Measurements from ENCODE around the gene IGSF22. TPM values are rescaled to one million over a fixed set of nuclear protein-coding genes. Genes with fewer than 3 reads are reported as not detected.
"Not testable (repeated sequence)": the region's sequence is repeated elsewhere in the genome, so short reads cannot be mapped to it uniquely, and the experiment has no call there.

IGSF22 gene
- total RNA-seq, 2 donors from 2014 or later = 0.39 TPM; not detected in 1

DNA sequence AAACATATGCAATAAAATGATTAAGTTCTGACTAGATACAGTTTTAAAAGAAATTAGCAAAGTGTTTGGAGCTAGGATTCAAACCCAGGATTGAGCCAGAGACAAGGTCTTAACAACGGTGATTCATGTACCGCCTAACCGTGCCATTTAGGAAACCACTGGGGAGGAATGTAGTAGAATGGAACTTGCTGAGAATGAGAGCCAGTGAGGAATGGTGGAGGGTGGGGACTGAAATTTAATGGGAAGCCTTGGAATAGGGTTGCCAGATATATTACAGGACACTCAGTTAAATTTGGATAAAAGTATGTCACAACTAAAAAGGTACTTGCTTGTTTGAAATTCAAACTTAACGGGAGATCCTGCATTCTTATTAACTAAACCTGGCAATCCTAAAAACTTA, 57.9 kb downstream of the IGSF22 start:
- Histone ChIP-seq H3K4me3 (no peak overlapping the region), H3K4me1 (no peaks in the 10 kb centered on the region), H3K9me3 (no peaks in the 10 kb centered on the region), H3K27ac (no peak overlapping the region), H3K36me3 (no peaks in the 10 kb centered on the region), H3K27me3 (no peaks in the 10 kb centered on the region)
- TF ChIP-seq, protein P1, sequence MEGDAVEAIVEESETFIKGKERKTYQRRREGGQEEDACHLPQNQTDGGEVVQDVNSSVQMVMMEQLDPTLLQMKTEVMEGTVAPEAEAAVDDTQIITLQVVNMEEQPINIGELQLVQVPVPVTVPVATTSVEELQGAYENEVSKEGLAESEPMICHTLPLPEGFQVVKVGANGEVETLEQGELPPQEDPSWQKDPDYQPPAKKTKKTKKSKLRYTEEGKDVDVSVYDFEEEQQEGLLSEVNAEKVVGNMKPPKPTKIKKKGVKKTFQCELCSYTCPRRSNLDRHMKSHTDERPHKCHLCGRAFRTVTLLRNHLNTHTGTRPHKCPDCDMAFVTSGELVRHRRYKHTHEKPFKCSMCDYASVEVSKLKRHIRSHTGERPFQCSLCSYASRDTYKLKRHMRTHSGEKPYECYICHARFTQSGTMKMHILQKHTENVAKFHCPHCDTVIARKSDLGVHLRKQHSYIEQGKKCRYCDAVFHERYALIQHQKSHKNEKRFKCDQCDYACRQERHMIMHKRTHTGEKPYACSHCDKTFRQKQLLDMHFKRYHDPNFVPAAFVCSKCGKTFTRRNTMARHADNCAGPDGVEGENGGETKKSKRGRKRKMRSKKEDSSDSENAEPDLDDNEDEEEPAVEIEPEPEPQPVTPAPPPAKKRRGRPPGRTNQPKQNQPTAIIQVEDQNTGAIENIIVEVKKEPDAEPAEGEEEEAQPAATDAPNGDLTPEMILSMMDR (IDR thresholded peaks at IDR 0.05) = no peak
- DNase-seq (ENCODE audit: low spot score) = no peak

DNA sequence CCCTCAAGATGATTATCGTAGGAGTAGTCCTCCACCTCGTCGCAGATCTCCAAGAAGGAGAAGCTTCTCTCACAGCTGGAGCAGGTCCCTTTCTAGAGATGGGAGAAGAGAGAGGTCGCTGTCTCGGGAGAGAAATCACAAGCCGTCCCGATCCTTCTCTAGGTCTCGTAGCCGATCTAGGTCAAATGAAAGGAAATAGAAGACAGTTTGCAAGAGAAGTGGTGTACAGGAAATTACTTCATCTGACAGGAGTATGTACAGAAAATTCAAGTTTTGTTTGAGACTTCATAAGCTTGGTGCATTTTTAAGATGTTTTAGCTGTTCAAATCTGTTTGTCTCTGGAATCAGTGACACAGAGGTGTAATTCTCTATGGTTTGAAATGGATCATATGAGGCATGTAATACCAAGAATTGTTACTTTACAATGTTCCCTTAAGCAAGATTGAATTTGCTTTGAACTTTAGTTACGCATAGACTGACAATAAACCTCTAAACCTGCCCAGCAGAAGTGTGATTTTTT, 60.6 kb downstream of the IGSF22 start:
- not testable (repeated sequence) for H3K36me3 ChIP-seq

DNA sequence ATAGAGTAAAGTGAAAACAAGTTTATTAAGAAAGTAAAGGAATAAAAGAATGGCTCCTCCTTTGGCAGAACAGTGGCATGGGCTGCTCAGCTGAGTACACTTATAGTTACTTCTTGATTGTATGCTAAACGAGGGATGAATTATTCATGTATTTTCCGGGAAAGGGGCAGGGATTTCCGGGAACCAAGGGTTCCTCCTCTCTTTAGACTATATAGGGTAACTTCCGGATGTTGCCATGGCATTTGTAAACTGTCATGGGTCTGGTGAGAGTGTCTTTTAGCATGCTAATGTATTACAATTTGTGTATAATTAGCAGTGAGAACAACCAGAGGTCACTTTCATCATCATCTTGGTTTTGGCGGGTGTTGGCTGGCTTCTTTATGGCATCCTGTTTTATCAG, 68.3 kb downstream of the IGSF22 start:
- DNase-seq (ENCODE audit: low spot score) = no peak
- H3K27ac ChIP-seq = no peak overlapping the region
- H3K4me1 ChIP-seq = no peaks in the 10 kb centered on the region
- H3K4me3 ChIP-seq = no peak overlapping the region
- no peaks in the 10 kb centered on the region for H3K36me3 ChIP-seq
- peaks cover 0 to 11% of the 10 kb centered on the region in 2 donors for H3K9me3 ChIP-seq
- TF ChIP-seq, protein P1 (IDR thresholded peaks at IDR 0.05) = no peak
- no peaks in the 10 kb centered on the region for H3K27me3 ChIP-seq

More for the DNA sequence above, 60.6 kb downstream of the IGSF22 start:
- H3K27ac ChIP-seq; DNase-seq (ENCODE audit: low spot score); H3K4me1 ChIP-seq; H3K4me3 ChIP-seq; H3K9me3 ChIP-seq; H3K27me3 ChIP-seq: not testable (repeated sequence)

Other genes starting within 250 kb of the IGSF22 start
- 100 to 1,000 TPM; 105 to 169 TPM for gene TSG101, start 199.2 kb downstream of the IGSF22 start, total RNA-seq
- gene UEVLD, start 137.5 kb downstream of the IGSF22 start, total RNA-seq = 10 to 100 TPM; 19.7 to 20.7 TPM
- gene MISFA, start 126.4 kb downstream of the IGSF22 start, total RNA-seq = 1 to 10 TPM; 1.3 to 8.3 TPM
- gene SPTY2D1, start 91.8 kb downstream of the IGSF22 start, total RNA-seq = 10 to 100 TPM in 1 of 2 donors, 1 to 10 TPM in 1; 9.2 to 15.3 TPM
- 1 to 10 TPM; 2.6 to 4.6 TPM for gene TMEM86A, start 27.4 kb downstream of the IGSF22 start, total RNA-seq
- 1 to 10 TPM; 1.4 to 5.3 TPM for gene PTPN5, start 65.6 kb upstream of the IGSF22 start, total RNA-seq
- not detected for gene MRGPRX1, start 213.2 kb upstream of the IGSF22 start, total RNA-seq